ENCODE results near the gene USP24. TPM values are rescaled to one million over a fixed set of nuclear protein-coding genes. Genes with fewer than 3 reads are reported as not detected.

USP24 gene
- total and polyA plus RNA-seq, 10 of the 15 experiments (the other 5 are each of a cell fraction or from before 2014, with no cell fraction given): 4.6 to 36.5 (median 25.3) TPM

DNA sequence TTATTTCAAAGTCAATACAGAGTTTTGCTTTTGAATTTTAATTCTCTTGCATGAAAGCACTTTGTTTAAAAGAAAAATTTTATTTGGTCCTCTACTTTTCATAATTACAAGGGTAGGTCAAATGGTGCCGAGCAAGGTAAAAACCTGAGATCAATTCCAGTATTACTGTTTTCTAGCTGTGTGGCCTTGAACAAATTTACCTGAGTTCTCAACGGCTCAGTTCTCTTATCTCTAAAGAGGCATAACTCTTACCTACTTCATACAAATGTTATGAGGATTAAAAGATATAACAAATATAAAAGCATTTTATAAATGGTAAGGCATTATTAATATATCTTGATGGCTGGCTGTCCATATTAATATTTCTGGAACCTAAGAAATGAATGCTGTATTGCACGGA, 42.5 kb downstream of the USP24 start (continued):
- TF ChIP-seq LARP7 (IDR thresholded peaks at IDR 0.05) (no peak), JUNB (IDR thresholded peaks at IDR 0.05) (no peak), ZNF217 (IDR thresholded peaks at IDR 0.05) (no peak), CEBPB (IDR thresholded peaks at IDR 0.05; ENCODE audit: borderline replicate concordance in 1 of 2, low read depth in 2 of 2, low read length in 2 of 2) (no peak), ZBED1 (IDR thresholded peaks at IDR 0.05; ENCODE audit: borderline replicate concordance) (no peak), TCF12 (IDR thresholded peaks at IDR 0.05; ENCODE audit: low read depth, low read length) (no peak), FOXK2 (IDR thresholded peaks at IDR 0.05) (no peak), BMI1 (IDR thresholded peaks at IDR 0.05; ENCODE audit: borderline replicate concordance) (no peak)
- TF ChIP-seq, protein P1, sequence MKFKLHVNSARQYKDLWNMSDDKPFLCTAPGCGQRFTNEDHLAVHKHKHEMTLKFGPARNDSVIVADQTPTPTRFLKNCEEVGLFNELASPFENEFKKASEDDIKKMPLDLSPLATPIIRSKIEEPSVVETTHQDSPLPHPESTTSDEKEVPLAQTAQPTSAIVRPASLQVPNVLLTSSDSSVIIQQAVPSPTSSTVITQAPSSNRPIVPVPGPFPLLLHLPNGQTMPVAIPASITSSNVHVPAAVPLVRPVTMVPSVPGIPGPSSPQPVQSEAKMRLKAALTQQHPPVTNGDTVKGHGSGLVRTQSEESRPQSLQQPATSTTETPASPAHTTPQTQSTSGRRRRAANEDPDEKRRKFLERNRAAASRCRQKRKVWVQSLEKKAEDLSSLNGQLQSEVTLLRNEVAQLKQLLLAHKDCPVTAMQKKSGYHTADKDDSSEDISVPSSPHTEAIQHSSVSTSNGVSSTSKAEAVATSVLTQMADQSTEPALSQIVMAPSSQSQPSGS (IDR thresholded peaks at IDR 0.05; ENCODE audit: low read length): no peak

DNA sequence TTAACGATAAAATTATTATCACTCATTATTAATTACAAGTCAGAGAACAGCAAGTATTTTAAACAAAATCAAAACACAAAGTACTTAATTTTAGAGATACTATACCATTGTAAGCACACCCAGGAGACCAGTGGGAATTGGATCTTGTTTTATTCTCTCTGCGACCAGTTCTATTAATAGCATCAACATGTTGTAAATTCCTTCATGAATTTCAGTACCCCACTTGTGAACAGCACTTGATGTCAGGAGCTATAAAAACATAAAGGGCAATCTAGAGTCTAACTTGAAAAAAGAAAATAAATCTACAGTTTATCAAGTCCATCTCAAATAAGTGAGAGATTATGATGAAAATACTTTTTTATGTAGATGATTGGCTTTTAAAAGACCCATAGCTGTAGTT, 42.9 kb downstream of the USP24 start:
- ChIA-PET POLR2A (interaction anchor here (1.4 kb wide), 1 partner anchor 41 kb away, joined by 3 read pairs; no protein-coding TSS in a partner anchor), SMC1A (ENCODE audit: uncharacterized antibody, unreplicated experiment) (interaction anchor here (0.9 to 3.5 kb wide), 3 partner anchors 32 to 40 kb away, joined by 3 to 12 read pairs (median 4); no protein-coding TSS in a partner anchor), CTCF (interaction anchor here (0.9 to 3.4 kb wide), 2 partner anchors 17 to 105 kb away, joined by 3 to 15 read pairs; no protein-coding TSS in a partner anchor), RAD21 (ENCODE audit: unreplicated experiment) (interaction anchor here (1.1 to 2.4 kb wide), 3 partner anchors 37 to 53 kb away, joined by 3 to 8 read pairs (median 4); no protein-coding TSS in a partner anchor)
- 95% methylated on average over 2 of the region's 2 CpGs for WGBS (ENCODE audit: insufficient coverage, insufficient replicate concordance, low lambda C conversion rate, missing lambda C conversion rate)
- Histone ChIP-seq H3K36me3 (ENCODE audit: control insufficient read depth in 2 of 2, insufficient read depth in 2 of 2, low read length in 1 of 2) (peaks cover 3 to 11% of the 10 kb centered on the region in 2 experiments), H3K4me1 (ENCODE audit: control insufficient read depth, insufficient read depth, low read length) (no peaks in the 10 kb centered on the region), H3K27ac (ENCODE audit: control insufficient read depth, insufficient read depth) (no peak overlapping the region), H3K79me2 (ENCODE audit: control insufficient read depth, insufficient read depth, low read length) (no peaks in the 10 kb centered on the region), H3K27me3 (replicated peaks in 1 of 2; ENCODE audit: control insufficient read depth in 2 of 2, insufficient read depth in 2 of 2, low read length in 1 of 2) (no peaks in the 10 kb centered on the region), H2AFZ (ENCODE audit: control insufficient read depth, low read depth, low read length) (no peak overlapping the region), H4K20me1 (ENCODE audit: control insufficient read depth, insufficient read depth) (no peaks in the 10 kb centered on the region), H3K9ac (ENCODE audit: control insufficient read depth, insufficient read depth, low read length) (no peak overlapping the region), H3K9me3 (replicated peaks; ENCODE audit: control insufficient read depth, insufficient read depth, low read length) (no peaks in the 10 kb centered on the region), H3K4me2 (ENCODE audit: control insufficient read depth, insufficient read depth) (no peak overlapping the region), H3K4me3 (no peak overlapping the region)
- intact Hi-C loops (cut with micrococcal nuclease; ENCODE audit: unreplicated experiment): no loop called here
- in situ Hi-C loops (cut with MboI): no loop called here
- DNase-seq (ENCODE audit: low read depth, low spot score): no peak
- BruUV-seq (replicated peaks): no TSS peak
- ATAC-seq: no peak
- no peak for FAIRE-seq
- TF ChIP-seq RAD51 (IDR thresholded peaks at IDR 0.05): no peak
- no peak for TF ChIP-seq IKZF1 (conservative IDR thresholded peaks at IDR 0.05)
- TF ChIP-seq GATAD2B (conservative IDR thresholded peaks at IDR 0.05; ENCODE audit: low read depth): no peak
- TF ChIP-seq SPI1 (IDR thresholded peaks at IDR 0.05; ENCODE audit: borderline replicate concordance, insufficient read depth, low read depth, low read length): no peak

Data from GM12878 (cell line).